ENCODE data around the gene RGS3. TPM values are rescaled to one million over a fixed set of nuclear protein-coding genes. Genes with fewer than 3 reads are reported as not detected.

RGS3 gene
- total RNA-seq, 2 donors from 2014 or later, result 170 to 202 TPM

DNA sequence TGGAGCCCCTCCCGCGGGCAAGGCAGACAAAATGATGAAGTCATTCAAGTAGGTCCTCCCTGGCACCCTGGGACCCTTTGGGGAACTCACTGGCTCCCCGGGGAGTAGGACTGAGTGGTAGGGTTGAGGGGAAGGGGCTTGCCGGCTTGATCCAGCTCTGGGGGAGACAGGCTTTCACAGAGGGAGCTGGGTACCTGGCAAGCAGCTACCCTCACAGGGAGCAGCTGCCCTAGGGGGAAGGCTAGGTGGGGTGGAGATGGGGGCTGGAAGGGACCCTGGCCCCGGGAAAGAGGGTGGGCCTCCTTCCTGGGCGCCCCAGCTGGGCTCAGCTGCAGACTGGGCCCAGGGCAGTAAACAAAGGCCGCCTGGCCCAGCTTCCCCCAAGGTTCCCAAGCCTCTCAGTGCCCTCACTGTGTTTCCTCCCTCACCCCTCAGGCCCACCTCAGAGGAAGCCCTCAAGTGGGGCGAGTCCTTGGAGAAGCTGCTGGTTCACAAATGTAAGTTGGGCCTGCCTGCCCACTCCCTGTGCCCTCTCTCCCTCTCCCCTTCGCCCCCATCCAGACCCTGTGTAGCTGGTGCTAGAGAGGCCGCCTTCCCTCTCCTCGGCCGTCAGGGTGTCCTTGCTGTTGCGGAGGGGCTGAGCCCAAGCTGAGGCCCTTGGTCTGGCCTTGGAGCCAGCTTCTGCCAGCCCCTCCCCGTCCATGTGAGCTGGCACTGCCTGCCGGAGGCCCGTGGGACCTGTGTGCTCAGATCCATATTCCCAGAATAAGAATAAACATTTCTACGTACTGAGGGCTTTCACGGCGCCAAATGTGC, 131.2 kb downstream of the RGS3 start:
- Histone ChIP-seq H3K36me3 (peaks cover 34% of the 10 kb centered on the region), H3K9me3 (no peaks in the 10 kb centered on the region), H3K4me3 (peak overlapping the region; percentile 83), H3K27me3 (replicated peaks; ENCODE audit: insufficient read depth) (no peaks in the 10 kb centered on the region), H3K4me1 (ENCODE audit: control insufficient read depth in 1 of 2, low read depth in 2 of 2) (peaks cover 46 to 81% of the 10 kb centered on the region in 2 donors), H3K27ac (peak overlapping the region; percentile 76 to 98)
- TF ChIP-seq, protein P1, sequence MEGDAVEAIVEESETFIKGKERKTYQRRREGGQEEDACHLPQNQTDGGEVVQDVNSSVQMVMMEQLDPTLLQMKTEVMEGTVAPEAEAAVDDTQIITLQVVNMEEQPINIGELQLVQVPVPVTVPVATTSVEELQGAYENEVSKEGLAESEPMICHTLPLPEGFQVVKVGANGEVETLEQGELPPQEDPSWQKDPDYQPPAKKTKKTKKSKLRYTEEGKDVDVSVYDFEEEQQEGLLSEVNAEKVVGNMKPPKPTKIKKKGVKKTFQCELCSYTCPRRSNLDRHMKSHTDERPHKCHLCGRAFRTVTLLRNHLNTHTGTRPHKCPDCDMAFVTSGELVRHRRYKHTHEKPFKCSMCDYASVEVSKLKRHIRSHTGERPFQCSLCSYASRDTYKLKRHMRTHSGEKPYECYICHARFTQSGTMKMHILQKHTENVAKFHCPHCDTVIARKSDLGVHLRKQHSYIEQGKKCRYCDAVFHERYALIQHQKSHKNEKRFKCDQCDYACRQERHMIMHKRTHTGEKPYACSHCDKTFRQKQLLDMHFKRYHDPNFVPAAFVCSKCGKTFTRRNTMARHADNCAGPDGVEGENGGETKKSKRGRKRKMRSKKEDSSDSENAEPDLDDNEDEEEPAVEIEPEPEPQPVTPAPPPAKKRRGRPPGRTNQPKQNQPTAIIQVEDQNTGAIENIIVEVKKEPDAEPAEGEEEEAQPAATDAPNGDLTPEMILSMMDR (IDR thresholded peaks at IDR 0.05), result no peak
- ATAC-seq (ENCODE audit: insufficient number of reproducible peaks, low FRiP score, low read depth) (no peak), DNase-seq (ENCODE audit: low spot score) (no peak)

DNA sequence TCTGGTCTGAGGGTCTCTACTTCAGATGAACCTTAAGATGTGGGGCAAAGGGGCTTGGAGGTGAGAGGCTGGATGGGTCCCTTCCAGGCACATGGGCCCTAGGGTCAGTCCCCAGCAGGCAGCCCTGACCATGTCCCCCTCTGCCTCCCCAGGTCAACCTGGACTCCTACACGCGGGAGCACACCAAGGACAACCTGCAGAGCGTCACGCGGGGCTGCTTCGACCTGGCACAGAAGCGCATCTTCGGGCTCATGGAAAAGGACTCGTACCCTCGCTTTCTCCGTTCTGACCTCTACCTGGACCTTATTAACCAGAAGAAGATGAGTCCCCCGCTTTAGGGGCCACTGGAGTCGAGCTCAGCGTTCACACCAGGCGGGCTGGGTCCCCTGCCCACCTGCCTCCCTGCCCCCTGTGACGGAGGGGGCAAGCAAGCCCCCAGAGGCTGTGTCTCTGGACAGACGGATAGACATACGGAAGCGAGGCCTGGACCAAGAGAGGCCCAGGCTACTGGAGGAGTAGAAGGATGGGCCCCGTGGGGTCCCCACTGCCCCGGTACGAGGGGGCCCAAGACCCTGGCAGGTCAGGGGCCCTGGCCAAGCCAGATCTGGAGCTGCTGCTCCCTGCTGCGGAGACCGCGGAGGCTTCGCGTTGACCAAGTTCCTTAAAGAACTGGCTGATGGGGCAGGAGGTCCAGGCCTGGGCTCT, 133.2 kb downstream of the RGS3 start:
- DNase-seq (ENCODE audit: low spot score), result no peak
- peak overlapping the region; percentile 76 to 98 for H3K27ac ChIP-seq
- H3K4me3 ChIP-seq, result peak overlapping the region; percentile 83

DNA sequence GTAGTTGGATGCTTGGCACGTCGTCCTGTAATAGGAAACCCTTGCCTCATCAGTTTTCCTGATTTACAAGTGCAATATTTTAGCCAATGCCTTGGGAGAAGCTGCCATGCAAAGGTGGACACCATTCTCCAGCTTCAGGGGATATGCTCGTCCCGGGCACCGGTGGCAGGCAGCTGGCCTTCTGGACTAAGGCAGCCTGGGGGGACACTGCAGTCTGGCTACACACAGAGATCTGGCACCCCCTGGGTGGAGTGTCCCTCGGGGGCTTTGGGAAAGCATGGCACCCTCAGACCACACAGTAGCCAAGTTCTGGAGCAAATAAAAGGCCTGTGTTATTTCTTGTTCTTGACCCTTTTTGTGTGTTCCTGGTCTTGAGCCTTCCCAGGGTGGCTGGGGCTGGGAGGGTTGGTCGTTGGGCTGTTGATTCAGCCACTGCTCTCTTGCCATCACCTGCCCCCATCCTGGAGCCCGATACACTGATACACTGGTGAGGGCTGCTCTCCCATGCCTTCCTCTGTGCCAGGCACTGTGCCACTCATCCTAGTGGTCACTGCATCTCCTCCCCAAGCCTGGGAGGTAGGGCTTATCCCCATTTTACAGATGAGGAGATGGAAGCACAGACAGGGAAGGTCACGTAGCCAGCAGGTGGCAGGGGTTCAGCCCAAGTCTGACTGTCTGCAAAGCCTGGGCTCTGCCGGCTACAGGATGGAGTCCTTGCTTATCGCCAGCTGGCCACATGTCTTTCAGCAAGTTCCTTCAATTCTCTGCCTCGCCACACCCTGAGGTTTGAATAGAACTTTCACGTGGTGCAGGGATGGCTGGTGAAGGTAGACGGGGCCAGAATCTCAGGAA, 134.1 kb downstream of the RGS3 start:
- peak overlapping the region; percentile 76 to 98 for H3K27ac ChIP-seq
- peaks cover 32% of the 10 kb centered on the region for H3K36me3 ChIP-seq
- ATAC-seq (ENCODE audit: insufficient number of reproducible peaks, low FRiP score, low read depth), result no peak
- peaks cover 71 to 94% of the 10 kb centered on the region in 2 donors for H3K4me1 ChIP-seq (ENCODE audit: control insufficient read depth in 1 of 2, low read depth in 2 of 2)
- TF ChIP-seq, protein P1 (IDR thresholded peaks at IDR 0.05), result no peak
- DNase-seq (ENCODE audit: low spot score), result no peak
- no peaks in the 10 kb centered on the region for H3K9me3 ChIP-seq
- peak overlapping the region; percentile 83 for H3K4me3 ChIP-seq
- no peaks in the 10 kb centered on the region for H3K27me3 ChIP-seq (replicated peaks; ENCODE audit: insufficient read depth)

More for the DNA sequence above, 133.2 kb downstream of the RGS3 start:
- Histone ChIP-seq H3K36me3 (peaks cover 34% of the 10 kb centered on the region), H3K9me3 (no peaks in the 10 kb centered on the region), H3K27me3 (replicated peaks; ENCODE audit: insufficient read depth) (no peaks in the 10 kb centered on the region), H3K4me1 (ENCODE audit: control insufficient read depth in 1 of 2, low read depth in 2 of 2) (peaks cover 64 to 94% of the 10 kb centered on the region in 2 donors)
- TF ChIP-seq, protein P1 (IDR thresholded peaks at IDR 0.05), result no peak
- no peak for ATAC-seq (ENCODE audit: insufficient number of reproducible peaks, low FRiP score, low read depth)

DNA sequence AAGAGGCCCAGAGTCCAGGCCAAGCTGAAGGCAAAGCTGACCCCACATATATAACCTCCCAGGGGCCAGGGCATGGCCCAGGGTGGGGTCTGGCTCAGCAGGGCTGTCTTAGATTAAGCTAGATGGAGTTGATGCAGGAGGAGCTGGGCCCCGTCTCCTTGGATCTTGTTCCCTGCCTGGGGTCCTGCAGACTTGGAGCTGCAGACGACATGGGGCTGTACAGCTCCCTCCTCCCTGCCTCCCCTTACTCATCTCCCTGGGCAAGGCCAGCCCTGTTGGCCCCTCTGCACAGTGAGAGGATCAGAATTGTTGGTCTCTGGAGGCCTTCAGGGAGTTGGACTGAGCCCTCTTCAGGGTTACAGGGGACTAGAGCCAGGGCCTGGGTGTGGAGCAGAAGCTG, 134.9 kb downstream of the RGS3 start:
- Histone ChIP-seq H3K36me3 (peaks cover 32% of the 10 kb centered on the region), H3K27me3 (replicated peaks; ENCODE audit: insufficient read depth) (no peaks in the 10 kb centered on the region), H3K4me3 (peak overlapping the region; percentile 83), H3K4me1 (ENCODE audit: control insufficient read depth in 1 of 2, low read depth in 2 of 2) (peaks cover 71 to 94% of the 10 kb centered on the region in 2 donors), H3K9me3 (no peaks in the 10 kb centered on the region), H3K27ac (peak overlapping the region; percentile 76 to 98)
- no peak for ATAC-seq (ENCODE audit: insufficient number of reproducible peaks, low FRiP score, low read depth)
- TF ChIP-seq, protein P1 (IDR thresholded peaks at IDR 0.05), result no peak
- DNase-seq (ENCODE audit: low spot score), result no peak

Data from thoracic aorta (tissue), 2 donors.